NK-92 (cell line): ENCODE data around the gene TMC8.
"Not testable (repeated sequence)": the region's sequence is repeated elsewhere in the genome, so short reads cannot be mapped to it uniquely, and the experiment has no call there.

Experiments
- DNase-seq: peaks from one replicate; lab custom pipeline; 2025; ENCODE audit not compliant: unreplicated experiment; lab: John Stamatoyannopoulos, UW

TMC8 gene

DNA sequence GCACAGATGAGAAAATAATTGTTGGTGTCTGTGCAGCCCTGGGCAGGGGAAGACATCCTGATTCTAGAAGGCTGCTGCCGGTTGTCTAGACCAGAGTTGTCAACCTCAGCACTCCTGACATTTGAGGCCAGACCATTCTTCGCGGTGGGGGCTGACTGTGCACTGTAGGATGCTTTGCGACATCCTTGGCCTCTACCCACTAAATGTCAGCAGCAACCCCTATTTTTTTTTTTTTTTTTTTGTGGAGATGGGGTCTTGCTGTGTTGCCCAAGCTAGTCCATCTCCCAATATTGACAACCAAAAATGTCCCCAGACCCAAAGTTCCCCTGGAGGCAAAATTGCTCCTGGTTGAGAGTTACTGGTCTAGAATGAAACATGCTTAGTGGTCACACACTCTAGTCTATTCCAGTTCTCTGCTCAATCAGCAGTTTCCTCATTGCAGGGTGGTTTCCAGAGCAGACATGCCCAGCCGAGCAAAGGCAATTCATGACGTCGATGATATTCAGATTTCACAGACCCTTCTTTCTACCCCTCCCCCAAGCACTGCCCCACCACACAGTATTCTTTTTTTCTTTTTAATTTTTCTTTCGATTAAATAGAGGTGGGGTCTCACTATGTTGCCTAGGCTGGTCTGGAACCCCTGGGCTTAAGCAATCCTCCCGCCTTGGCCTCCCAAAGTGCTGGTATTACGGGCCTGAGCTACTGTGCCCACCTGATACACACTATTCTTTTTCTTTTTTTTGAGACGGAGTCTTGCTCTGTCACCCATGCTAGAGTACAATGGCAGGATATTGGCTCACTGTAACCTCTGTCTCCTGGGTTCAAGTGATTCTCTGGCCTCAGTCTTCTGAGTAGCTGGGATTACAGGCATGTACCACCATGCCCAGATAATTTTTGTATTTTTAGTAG, 24.6 kb downstream of the TMC8 start:
- DNase-seq = no peak

DNA sequence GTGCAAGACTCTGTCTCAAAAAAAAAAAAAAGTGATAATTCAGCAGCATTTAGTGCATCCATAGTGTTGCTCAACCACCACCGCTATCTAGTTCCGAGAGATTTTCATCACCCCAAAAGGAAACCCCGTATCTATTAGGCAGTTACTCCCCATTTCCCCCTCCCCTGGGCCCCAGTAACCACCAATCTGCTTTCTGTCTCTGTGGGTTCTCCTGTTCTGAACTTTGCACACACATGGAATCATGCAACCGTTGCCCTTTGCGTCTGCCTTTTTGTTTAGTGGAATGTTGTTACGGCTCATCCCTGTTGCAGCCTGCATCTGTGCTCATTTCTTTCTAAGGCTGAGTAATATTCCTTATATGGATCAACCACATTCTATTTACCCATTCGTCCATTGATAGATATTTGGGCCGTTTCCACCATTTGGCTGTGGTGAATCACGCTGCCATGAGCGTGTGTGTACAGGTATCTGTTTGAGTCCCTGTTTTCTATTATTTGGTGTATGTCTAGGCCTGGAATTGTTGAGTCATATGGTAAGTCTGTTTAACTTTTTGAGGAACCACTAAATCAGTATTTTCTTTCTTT, 29.1 kb downstream of the TMC8 start:
- no peak for DNase-seq

DNA sequence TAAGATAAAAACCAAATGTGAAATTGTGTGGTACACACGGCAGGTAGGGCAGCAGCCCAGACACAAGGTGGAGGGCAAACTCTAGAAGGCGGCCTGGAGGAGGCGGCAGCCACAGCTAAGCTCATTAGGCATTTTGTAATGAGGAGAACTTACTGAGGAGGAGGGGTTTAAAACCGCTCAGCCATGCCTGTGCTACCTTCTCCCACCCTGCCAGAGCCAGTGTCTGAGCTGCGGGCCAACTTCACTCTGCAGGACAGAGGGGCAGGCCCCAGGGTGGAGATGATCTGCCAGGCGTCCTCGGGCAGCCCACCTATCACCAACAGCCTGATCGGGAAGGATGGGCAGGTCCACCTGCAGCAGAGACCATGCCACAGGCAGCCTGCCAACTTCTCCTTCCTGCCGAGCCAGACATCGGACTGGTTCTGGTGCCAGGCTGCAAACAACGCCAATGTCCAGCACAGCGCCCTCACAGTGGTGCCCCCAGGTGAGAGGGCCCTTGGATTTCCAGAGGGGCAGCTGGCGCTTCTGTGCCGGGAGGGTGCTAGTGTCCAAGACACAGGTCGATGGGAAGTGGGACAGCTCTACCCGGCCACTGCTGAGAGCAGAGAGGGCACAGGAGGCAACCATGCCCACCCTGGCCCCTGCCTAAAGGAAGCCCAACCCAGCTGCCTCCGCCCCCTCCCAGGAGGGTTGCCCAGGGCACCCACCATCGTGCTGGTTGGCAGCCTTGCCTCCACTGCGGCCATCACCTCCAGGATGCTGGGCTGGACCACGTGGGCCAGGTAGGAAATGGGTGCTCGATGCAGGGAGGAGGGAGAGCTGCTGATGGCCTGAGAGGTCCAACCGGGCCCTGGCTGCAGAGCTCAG, 33.5 kb downstream of the TMC8 start:
- DNase-seq = no peak

DNA sequence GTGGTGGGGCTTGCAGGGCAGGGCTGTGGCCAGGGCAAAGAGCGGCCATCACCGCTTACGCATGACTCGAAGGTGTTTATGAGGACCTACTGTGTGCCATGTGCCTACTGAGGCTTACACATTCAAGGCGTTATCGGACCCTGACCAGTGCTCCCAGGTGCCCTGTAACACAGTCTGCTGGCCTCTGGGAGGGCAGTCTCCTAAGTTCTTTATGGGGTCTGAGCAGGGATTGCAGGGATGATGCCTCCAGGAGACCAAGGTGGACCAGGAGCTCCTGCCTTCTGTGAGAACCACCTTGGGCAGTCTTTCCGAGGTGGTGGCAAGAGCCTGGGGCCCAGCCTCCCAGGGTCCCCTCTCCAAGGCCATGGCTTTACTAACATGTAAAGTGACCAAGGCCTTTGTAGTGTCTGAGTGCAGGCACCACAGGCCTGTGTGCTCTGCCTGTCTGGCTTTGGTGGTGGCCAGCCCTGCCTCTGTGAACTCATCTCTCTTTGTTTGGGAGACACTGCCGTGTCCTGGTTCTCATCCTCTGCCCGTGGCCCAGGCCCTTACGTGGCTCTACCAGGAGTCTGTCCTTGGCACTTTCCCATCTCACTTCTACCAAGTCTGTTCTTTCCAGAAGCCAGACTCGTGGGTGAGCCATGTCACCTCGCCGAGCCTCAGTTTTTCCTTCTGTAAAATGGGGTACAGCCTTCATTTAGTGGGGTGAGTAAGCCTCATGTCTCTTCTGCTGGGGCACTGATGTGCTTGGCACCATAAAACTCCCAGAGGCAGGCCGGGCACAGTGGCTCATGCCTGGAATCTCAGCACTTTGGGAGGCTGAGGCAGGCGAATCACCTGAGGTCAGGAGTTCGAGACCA, 34.4 kb downstream of the TMC8 start:
- DNase-seq = no peak

DNA sequence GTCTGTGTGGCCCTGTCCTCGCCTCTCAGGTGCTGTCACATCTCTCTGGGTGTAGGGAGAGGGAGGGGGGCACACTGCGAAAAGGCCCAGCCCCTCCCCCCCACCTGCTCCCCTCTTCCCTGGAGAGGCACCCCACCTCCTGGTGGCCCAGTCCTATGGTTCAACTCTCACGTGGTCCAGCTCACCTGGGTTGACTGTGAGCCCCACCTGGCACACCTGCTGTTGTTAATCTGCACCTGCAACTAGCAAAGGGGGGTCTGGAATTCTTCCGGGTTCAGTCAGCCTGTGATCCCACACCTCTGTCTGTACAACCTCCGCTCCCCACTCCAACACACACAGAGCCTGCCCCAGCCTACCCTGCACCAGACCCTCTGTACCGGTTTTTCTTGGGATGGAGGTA, 35.8 kb downstream of the TMC8 start:
- DNase-seq = no peak

DNA sequence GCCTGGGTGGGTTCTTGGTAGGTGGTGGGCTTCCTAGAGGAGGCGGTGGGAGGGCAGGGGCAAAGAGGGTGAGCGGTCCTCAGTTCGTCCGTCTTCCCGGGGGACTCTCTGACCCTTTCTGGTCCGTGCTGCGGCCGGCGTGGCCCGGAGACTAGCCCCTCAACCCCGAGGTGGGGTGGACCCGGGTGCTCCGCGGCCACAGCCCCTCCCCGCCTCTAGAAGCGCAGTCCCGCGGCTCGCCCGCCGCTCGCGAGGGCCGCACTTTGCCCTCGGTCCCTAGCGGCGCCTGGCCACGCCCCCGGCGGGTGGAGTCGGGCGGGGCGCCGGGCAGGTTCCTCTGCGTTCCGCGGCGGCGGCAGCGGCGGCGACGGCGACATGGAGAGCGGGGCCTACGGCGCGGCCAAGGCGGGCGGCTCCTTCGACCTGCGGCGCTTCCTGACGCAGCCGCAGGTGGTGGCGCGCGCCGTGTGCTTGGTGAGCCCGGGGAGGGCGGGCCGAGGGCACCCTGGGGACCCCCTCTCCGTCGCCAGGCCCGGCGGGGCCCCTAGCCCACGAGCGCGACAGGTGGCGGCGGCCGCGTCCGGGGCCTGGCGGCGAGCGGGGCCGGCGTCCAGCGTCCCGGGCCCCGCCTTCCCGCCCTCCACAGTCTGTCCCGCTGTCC, 37.8 kb downstream of the TMC8 start, which contains the start of gene SYNGR2:
SYNGR2 (plus strand) TSS at position 340 of the 661 bp plus-strand sequence; CDS start at position 376, 36 bp downstream.
- no peak for DNase-seq

DNA sequence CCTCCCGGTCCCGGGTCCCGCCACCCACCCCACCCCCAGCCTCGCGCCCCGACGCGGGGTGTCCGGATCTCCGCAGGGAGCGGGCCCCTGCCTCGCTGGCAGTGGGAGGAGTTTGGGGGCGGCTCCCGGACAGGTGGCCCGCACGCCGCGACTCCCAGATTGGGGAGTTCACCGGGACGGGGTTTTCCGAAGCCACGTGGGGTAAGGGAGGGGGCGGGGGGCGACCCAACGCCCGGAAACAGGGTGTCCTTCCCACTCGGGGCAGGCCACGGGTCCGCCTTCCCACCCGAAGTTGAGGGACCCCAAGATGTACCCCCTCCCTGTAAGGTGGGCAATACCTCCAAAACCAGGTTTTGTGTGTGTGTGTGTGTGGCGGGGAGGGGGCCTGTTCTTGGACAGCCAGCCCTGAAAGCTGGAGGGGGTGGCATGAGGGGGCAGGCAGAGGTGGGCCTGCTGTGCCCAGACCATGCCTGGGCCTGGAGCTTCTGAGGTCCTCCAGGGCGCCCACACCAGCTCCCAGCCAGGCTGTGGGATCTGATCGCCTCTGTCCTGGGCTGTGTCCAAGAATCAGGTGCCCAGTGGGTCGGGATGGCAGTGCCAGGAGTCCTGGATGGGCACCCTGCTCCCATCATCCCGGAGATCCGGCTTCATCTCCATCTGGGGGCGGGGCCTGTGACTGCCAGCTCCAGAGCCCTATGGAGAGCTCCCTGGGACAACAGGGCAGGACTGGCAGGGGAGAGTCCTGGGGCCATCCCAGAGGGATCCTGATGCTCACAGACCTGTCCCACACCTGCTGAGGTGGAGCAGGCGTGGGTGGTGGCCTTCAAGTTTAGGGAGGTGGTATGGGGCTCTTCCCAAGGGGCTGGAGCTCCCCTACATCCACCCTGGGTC, 38.6 kb downstream of the TMC8 start:
- no peak for DNase-seq

DNA sequence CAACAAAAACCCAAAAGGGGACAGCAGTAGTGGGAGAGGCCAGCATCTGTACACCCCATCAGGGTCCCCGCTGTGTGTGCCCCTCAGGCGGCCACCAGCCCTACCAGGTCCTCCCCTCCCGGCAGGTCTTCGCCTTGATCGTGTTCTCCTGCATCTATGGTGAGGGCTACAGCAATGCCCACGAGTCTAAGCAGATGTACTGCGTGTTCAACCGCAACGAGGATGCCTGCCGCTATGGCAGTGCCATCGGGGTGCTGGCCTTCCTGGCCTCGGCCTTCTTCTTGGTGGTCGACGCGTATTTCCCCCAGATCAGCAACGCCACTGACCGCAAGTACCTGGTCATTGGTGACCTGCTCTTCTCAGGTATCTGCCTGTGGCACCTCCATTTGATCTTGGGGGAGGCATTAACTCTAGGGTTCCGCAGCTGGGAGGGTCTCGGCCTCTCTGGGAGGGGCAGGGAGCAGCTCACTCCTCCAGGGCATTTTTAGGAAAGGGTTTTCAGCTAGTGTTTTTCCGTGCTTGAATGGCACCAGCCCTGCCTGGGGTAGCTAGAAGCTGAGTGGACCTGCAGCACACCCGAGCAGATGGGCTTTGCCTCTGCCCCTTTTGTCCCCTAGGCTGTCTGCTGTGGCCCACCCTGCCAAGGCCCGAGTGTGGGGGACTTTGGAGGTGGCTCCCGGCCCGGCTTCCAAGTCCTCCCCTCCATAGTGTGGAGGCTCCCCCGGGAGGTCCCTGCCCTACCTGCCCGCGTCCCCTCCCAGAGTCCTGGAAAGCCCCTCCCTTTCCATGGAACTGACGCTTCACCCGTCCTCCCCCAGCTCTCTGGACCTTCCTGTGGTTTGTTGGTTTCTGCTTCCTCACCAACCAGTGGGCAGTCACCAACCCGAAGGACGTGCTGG, 40.4 kb downstream of the TMC8 start:
- DNase-seq = no peak

DNA sequence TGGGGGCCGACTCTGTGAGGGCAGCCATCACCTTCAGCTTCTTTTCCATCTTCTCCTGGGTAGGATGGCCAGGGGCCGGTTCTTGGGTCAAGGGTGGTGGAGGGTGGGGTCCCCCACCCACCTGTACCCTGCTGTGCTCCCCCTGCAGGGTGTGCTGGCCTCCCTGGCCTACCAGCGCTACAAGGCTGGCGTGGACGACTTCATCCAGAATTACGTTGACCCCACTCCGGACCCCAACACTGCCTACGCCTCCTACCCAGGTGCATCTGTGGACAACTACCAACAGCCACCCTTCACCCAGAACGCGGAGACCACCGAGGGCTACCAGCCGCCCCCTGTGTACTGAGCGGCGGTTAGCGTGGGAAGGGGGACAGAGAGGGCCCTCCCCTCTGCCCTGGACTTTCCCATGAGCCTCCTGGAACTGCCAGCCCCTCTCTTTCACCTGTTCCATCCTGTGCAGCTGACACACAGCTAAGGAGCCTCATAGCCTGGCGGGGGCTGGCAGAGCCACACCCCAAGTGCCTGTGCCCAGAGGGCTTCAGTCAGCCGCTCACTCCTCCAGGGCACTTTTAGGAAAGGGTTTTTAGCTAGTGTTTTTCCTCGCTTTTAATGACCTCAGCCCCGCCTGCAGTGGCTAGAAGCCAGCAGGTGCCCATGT, 41.1 kb downstream of the TMC8 start:
- not testable (repeated sequence) for DNase-seq

DNA sequence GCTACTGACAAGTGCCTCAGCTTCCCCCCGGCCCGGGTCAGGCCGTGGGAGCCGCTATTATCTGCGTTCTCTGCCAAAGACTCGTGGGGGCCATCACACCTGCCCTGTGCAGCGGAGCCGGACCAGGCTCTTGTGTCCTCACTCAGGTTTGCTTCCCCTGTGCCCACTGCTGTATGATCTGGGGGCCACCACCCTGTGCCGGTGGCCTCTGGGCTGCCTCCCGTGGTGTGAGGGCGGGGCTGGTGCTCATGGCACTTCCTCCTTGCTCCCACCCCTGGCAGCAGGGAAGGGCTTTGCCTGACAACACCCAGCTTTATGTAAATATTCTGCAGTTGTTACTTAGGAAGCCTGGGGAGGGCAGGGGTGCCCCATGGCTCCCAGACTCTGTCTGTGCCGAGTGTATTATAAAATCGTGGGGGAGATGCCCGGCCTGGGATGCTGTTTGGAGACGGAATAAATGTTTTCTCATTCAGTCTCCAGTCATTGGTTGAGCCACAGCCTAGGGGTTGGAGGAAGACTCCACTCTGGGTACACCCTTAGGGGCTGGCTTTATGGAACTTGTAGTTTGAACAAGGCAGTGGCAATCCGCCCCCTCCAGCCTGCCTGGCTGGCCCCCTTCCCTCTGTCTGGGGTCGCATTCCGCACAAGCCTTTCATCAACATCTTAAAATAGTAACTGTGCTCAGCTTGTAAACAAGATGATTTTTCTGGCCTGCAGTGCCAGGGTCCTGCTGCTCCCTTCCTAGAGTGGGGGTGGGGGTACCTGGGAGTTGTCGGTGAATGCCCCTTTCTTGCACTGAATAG, 41.9 kb downstream of the TMC8 start:
- DNase-seq = no peak

DNA sequence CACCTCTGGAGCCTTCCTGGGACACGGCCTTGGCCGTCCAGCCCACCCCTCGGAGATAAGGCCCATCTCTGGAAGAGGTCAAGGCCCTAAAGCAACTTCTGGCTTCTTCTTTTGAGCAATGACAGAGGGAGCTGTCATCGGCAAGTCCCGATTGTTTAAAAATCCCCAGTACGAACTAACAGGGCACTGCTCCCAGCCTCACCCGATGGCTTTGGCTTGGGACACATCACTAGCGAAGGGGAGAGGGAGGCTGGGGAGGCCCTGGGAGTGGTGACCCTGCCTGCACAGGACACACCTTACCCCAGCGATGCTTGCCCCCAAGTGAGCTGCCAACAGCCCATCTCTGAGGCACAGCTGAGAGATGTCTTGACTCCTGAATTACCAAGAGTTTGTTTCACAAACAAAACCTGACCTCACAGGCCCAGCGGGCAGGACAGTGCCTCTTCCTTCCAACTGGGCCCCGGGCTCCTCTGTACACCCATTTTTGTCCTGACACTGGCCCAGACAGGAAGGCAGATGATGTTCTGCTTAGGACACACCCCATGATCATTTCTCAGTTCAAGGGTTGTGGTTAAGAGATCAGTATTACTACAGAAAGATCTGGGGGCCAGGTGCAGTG, 42.6 kb downstream of the TMC8 start:
- no peak for DNase-seq

DNA sequence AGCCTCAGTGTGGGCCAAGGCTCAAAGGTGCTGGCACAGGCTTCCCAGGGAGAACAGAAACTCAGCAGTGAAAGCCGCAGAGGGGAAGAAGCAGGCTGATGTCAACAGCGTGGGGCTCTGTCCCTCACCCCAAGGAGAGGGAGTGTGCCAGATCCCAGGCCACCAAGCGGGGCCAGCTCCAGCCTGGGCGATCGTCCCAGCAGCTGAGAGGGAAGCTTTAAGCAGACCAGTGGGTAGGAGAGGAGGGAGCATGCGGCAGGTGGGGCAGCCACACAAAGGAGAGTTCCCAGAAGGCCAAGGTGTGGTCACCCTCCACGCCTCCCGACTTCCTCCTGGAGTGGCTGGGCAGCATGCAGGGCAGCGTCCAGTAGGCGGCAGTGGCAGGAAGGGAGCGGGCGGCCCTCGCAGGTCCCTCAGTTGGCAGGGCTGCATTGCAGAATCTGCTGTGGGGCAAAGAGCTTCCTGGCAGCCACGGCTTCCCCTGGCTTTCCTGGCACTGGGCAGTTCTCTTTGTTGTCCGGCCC, 43.8 kb downstream of the TMC8 start:
- DNase-seq = no peak

DNA sequence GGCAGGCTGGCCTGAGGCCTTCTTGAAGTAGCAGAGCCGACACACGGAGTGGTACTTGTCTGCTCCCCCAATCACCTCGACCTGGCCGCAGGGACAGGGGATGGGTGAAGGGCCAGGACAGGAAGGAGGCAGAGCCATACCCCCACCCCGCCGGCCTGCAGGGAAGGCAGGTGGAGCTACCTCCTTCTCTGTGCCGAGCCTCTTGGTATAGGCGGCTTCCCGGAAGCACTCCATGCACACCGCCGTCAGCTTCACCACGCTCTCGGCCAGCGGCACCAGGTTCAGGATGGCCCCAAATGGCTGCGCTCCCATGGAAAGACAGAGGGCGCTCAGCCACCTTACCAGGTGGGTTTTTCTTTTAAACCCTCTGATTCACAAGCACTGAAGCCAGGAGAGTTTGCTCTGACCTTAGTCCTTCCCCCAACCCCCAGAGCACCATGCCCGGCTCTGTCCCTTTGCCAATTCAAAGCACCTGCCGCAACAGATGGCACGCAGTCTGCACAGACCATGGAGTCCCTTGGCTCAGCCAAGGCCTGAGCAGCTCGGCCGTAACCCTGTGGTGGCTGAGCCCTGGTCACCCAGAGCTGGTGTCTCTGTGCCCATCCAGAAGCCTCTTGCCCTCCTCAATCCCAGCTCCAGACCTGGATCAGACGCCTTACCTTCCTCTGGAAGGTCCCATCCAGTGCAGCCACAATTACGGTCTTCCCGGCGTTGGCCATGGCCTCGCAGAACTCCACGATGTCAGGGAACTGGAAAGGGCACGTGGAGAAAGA, 44.5 kb downstream of the TMC8 start:
- no peak for DNase-seq

DNA sequence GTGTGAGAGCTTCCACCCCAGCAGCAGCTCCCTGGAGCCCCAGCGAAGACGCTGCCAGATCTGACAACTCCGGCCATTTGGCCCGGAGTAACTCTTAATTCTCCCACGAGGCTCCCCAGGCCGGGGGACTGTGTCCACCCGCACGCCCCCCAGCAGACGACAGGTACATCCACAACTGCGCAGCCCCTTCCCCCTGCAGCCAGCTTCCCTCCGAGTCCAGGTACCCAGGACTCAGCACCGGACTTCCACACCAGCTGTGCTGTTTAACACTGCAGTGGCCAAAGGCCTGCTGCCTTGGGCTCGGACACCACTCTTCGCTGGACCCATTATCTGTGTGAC, 45.0 kb downstream of the TMC8 start:
- DNase-seq = no peak

DNA sequence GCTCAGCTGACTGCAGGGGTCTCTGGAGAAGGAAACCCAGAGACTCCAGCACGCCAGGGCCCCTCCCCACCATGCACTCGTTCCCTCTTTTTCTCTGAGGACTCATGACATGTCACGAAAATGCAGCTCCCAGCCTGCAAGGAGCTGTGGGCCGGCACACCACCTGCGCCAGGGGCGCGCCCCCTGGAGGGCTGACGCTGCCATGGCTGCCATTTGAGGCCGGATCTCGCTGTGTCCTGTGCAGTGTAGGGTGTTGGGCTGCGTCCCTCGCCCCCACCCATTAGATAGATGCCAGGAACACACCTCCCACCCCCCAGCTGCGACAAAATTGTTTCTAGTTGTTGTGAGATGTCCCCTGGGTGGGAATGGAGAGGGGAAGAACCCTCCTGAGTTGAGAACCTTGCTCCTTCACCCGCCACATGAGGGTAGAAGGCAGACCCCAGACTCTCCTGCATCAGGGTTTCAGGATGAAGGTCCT, 46.0 kb downstream of the TMC8 start:
- DNase-seq = no peak
